Activated CD4-positive, alpha-beta T cell treated with anti-CD3 and anti-CD28 coated beads, Interleukin-2, amount 50 U/mL, for 24 hours (primary cell): ENCODE results near the gene AMN.

ENCODE experiments used
- DNase-seq, 2 donors: peaks; one replicate each; pipeline ENCODE4 v3.0.0-alpha.2; 2020; ENCODE audit warnings: low read depth in 1 of 2, low spot score in 1 of 2

Gene AMN

DNA sequence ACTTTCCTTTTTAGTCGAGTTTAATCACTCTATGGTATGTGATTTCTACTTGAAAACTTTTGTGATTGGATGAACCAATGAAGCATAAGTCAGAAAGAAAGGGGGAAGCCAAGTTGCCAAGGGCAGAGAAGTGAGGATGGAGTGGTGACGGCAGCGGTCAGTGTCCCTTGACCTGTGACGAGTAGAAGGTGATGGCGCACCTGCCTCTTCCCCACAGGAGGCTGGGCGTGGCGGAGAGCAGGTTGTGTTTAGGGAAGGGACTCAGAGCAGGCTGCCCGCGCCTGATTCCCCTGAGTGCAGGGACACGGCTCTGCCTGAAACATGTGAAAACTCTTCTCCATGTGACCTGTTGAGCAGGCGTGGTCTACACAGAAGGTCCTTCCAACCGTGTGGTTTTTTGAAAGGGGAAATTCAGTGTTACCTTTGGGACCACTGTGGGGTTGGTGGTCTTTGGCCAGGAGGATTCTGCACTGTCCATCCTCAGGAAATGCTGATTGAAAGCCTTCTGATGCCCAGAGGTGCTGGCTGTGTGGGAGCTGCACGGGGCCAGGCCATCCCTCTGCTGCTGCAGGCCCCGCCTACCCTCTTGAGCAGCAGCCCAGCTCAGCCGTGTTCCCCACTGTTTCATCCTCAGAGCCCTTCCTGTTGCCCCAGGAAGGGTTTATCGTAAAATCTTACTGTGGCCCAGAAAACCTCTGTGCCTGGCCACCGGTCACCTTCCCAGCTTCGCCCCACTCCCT is 23.5 kb upstream of the AMN start:
- DNase-seq = no peak

DNA sequence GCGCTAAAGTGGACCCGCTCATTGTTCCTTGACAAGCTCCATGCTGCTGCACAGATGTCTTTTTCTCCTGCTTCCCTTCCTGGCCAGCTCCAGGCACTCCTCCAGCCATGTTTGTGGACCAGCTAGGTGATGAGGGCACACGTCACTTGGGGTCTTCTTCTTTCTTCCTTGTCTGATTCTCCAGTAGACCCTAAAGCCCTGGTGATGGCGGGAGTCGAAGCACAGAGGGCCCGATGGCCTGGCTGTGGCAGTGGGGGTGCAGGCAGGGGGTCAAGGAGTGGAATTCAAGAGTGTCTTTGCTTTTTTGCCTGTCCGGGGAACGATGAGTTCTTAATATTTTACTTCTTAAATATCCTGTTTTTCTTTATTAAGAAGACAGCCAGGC is 23.0 kb upstream of the AMN start:
- no peak for DNase-seq

DNA sequence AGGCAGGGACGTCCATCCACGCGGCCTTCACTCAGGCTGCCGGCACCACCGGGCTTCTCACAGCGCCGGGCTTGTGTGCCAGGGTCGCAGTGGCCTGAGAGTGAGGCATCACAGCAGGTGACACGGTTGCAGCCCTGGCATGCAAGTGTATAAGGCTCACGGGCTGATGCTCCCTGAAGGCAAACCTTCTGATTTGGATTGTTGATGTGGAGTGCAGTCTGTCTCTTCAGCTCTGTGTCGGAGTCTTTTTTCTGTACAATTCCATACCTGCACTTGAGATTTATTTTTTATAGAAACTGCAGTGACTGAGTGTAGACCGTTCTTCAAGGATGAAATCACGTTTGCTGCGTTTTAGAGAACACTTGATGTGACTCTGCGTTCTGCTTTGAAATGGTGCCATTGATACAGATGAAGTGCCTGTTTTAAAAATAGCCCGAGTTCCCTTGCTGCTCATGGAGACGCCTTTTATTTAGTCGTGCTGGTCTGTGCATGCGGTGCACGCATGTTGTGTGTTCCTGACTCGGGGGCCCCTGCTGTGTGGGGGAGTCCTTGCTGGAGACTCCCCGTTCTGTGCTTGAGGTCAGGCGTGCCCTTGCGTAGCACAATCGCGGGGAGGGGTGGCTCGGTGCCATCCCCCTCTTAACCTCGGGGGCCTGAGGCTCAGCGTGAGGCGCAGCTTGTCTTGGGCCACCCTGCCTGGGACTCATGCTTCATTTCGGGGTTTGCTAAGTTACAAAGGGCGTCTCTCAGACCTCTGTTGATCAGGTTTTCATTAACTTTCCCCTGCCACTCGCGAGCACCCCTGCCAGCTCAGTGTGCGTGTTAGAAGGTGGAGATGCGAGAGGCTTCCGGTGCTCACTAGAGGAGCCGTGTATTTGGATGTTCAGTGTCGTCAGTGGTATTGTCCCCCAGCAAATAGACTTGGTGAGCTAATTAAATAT is 21.6 kb upstream of the AMN start:
- no peak for DNase-seq

DNA sequence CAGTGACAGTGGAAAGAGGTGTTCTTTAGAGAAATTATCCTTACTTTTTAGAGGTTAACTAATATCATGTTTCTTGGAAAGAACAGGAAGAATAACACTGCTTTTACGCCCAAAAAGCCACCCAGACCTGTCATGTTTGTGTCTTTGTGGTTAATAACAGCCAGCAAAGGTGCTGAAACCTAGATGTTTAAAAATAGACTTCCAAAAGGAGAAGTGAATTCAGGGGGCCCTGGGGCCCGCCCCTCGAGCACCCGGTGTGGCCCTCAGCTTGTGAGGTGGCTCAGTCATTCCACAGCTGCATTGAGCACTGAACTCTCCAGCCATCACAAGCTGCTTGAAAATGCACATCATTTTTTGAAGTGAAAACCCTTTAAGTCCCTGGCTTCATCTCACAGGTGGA is 20.8 kb upstream of the AMN start:
- DNase-seq = no peak

DNA sequence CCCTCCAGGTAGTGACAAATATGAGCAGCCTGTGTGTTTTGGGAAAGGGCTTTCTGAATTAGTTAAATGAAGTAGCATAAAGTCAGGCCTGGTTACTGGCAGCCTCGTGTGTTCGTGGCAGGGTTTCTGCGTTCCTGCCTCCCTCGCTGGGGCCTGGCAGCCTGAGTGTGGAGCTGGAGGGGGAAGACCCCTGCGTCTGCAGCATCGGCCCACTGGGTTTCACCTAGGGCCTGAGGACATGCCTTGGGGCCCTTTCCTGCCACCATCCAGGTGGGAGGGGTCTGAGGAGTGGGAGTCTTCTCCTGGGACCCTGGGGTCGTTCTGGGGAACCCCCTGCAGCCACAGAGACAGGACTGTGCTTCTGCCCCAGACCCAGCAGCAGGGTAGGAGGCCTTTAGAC is 20.4 kb upstream of the AMN start:
- DNase-seq = no peak

DNA sequence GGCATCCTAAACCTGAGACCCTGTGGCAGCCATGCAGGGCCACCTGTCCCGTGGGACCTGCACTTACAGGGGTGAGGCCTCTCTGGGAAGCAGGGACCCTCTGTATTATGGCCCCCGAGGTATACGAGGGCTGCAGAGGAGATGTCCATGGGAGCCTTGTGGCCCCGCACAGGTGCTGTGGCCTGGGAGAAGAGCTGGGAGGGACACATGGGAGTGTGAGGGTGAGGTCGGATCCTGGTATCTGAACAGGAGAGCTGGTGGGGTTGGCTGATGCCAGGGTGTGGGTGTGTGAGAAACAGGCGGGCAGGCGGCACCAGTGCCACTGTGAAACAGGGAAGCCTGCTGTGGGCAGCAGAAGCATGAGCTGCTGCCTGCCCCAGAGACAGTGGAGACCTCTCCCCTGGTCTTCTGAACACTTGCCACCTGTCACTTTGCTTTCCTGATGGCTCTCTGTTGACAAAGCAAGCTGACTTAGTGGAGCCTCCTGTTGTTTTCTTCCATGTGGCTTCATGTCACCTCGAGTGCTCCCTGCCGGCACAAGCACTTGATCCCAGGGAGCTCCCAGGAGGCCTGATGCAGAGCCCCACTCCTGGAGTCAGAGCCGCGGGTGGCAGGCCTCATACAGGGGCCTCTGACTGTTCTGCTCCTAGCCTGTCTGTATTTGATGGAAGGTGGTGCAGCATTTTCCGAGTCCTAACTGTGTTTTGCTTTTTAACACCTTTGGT is 19.8 kb upstream of the AMN start:
- no peak for DNase-seq

DNA sequence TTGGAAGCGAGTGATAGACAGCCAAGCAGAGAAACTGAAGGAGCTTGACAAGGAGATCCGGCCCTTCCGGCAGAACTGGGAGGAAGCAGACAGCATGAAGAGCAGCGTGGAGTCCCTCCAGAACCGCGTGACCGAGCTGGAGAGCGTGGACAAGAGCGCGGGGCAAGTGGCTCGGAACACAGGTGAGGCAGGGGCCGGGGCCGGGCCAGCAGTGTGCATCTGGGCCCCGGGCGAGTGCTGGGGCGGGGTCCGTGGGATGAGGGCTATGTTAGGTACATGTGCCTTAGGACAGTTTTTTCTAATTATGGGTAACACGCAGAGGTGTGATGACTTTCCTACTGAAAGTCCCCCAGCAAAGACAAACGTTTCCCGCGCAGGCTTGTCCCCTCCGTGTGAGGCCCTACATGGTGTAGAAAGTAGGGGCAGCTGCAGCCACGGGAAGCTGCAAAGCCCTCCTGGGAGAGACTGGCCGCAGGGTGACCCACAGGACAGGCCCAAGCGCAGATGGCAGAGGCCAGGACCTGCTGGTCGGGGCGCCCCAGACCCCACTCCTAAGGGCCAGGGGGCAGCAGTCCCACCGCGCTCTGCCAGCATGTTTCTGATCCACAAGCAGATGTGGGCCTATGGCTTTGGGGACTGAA is 19.1 kb upstream of the AMN start:
- no peak for DNase-seq

DNA sequence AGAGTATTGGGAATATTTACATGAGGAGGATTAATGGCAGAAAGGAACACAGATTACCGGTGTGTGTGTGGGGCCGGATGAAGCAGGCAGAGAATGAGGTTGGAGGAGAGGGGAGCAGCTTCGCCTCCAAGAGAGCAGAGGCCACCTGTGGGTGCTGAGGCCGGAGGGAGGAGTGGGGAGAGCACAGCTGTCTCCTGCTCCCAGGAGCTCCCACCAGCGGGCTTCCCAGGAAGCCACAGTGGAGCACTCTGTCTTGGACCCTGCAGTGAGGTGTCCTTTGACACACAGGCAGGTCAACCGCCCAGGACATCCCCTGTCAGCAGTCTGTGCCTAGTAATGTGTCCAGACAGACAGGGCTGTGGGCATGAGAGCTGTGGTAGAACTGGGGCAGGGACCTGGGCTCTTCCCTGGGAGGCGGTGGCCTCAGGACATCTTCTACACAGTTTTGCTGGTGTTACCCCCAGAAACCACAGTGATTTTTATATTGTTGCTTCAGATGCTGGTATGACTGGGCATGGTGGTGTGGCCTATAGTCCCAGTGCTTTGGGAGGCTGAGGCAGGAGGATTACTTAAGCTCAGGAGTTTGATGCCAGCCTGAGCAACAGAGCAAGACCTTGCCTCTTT is 18.5 kb upstream of the AMN start:
- DNase-seq = no peak

DNA sequence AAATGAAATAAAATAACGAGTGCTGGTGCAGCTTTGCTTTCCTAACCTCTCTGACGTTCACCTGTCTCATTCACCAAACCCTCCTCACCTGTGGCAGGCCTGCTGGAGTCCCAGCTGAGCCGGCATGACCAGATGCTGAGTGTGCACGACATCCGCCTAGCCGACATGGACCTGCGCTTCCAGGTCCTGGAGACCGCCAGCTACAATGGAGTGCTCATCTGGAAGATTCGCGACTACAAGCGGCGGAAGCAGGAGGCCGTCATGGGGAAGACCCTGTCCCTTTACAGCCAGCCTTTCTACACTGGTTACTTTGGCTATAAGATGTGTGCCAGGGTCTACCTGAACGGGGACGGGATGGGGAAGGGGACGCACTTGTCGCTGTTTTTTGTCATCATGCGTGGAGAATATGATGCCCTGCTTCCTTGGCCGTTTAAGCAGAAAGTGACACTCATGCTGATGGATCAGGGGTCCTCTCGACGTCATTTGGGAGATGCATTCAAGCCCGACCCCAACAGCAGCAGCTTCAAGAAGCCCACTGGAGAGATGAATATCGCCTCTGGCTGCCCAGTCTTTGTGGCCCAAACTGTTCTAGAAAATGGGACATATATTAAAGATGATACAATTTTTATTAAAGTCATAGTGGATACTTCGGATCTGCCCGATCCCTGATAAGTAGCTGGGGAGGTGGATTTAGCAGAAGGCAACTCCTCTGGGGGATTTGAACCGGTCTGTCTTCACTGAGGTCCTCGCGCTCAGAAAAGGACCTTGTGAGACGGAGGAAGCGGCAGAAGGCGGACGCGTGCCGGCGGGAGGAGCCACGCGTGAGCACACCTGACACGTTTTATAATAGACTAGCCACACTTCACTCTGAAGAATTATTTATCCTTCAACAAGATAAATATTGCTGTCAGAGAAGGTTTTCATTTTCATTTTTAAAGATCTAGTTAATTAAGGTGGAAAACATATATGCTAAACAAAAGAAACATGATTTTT is 17.1 kb upstream of the AMN start:
- no peak for DNase-seq

DNA sequence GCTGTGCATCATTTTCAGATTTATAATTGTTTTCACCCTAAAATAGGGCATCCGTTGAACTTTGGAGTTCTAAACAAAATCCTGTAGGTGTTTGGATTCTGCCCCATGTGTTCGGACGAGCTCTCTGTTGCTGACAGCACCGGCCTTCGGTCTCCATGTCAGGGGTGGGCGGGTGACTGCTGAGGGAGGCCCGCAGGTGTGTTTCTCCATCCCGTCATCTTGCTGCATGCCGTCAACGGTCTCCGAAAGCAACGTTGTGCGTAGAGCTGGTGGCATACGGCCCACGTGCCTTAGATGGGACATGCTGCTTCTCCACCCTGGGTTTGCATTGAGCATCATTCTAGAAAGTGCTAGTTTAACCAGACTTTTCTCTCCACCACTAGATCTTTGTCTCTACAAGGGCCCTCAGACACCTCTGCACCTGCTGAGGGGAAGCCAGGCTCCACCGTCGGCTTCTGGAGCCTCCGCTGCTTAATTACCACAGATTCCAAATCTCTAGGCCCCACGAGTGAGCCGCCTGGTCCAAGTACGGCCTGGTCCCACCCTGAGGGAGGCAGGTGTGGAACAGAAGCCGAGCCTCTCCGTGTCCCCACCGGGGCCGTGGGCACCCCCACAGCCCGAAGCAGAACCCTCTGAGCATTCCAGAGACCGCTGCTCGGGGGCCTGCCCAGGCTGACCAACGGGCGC is 15.7 kb upstream of the AMN start:
- DNase-seq = no peak

DNA sequence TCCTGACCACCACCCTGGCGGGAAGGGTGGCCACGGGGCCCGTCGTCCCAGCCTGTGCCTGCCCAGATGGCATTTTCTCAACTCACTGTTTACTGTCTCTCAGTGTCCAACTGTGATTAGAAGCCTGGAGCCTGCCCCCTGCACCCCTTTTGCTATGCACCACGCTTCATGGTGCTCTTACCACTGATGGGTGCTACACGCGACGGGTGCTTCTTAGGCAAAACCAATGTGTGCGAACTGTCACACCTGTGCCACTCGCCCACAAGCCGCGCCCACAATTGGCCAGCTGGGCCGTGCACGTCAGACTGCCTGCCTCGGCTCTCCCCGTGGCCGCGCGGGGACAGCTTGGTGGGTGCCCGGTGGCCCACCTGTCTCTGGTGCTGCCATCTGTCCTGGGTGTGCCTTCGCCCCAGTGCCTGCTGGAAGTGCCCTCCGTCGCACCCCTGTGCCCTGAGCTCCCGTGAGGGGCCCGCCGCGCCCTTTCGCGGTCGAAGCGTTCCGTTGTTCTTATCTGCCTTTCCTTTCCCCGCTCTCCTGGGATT is 15.1 kb upstream of the AMN start:
- no peak for DNase-seq

DNA sequence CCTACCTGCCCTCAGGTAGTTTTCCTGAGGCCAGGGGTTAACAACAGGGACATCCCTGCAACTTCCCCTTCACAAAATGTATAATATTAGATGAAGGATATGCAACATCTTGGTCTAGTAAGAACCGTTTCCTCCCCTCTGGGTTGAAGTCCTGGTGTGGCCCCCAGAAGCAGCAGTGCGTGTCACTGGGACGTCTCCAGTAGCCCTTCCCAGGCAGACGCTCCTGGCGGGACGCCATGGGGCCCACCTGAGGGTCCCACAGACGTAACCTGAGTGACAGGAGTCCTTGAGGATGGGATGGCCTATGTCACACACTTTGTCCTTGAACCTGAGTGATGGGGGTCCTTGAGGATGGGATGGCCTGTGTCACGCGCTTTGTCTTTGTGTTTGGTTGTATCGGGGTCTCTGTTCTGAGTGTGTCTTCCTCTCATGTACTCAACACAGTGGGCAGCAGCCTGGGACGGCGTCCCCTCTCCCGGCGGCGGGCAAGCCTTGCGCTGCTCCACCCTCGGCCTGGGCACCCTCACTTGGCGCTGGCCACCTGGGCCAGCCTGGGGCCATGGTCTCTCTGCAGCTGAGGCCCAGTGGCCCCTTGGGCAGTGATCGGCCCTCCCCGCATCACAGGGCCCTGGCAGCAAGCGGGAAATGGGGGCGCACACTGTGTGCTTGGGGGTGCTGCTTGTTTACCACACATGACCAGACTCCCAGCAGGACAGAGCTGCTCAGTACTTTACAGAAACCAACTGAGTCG is 14.3 kb upstream of the AMN start:
- no peak for DNase-seq

DNA sequence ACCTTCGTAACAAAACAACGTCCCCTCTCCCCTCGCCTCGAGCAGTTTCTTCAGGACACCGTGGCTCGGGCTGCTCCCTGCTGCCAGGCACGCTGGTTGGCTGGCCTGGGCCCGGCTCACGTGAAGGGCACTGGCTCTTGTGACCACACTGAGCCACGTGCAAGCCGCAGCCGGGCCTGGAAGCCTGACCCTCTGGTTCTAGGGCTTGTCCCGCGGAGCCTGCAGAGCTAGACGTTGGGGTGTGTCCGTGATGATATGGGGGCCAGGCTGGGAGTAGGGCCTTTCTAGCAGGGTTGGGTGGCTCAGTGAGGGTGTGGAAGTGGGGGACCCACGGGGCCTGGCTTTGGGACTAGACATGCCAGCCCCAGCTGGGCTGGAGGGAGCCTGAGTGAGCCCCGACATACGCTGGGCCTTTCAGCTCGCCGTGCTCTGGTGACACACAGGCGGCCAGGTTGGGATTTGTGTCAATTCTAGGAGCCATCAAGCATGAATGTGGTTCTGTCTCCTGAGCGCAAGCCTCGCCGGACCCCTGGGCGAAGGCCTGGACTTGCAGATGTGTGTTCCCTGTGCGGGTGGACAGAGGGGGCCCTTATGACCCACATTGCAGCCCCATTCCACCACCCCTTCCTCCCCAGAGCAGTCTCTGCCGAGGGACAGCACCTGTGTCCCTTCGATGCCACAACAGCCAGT is 13.6 kb upstream of the AMN start:
- no peak for DNase-seq

DNA sequence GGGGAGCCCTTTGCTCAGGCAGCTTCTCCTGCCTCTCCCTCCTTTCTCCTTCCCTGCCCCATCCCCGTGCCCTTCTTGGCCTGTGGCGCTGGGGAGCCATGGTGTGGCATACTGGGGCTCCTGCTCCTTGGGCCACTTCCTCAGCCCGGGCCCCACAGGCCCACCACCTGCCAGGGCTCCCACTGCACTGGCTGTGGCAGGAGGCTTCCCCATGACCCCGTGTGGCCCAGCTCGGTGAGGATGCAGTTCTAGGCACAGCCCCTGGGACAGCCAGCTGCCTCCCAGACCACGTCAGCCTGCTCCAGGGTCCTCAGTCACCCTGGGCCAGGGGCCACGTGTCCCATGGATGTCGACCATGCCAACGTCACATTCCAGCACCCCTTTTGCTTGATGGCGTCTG is 13.0 kb upstream of the AMN start:
- no peak for DNase-seq

DNA sequence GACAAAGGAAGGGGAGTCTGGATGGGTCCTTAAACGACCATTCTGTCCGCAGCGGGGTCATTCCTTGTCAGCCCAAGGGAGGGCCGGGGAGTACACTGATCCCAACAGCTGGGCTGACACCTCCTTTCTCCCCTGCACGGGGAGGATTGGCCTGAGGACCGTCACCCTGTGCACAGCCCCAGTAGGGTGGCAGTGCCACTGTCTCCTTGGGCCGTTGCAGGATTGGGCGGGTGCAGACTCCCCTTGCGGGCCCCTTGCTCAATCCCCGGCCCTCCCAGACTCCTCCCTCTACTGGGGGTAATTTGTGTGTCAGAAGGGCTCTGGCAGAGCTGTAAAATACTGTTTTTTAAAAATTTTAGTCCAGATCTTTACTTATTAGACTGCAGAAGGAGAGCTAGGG is 12.6 kb upstream of the AMN start:
- no peak for DNase-seq

DNA sequence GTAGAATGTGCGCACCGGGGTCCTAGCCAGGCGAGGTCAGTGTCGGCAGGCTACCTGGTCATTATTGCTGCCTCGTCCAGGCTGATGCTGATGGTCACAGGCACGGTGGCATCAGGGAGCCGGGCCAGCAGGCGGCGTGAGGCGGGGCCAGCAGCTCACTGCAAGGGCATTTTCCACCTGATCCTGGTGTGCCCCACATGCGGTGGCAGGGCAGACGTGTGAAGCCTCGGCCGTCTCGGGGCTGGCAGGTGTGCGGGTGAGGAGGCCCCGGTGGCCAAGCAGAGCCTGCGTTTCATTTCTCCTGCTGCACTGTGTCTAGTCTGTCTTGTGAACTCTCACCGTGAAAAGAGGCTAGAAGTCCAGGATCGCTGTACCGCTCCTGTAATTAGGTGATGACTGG is 12.0 kb upstream of the AMN start:
- DNase-seq = no peak

DNA sequence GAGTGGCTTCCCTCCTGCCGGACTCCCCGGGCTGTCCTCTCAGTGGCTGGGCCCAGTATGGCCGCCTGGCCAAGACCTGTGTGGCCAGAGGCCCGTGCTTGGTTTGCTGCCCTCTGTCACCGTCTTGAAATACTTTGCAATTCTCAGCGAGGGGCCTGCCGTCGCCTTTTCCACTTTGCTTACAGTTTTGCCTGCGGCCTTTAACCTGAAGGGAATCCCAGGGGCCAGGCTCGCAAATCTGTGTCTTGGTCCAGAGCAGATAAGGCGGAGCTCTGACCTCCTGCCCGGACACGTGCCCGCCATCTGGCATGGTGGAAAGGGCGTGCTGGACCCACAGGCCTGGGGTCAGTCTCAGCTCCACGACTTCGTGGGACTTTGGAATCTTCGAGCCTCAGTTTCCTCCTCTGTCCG is 10.9 kb upstream of the AMN start:
- DNase-seq = no peak
